Neural progenitor cell (in vitro differentiated cells): ENCODE results near the gene SPTLC3.

Experiments used
- CTCF ChIP-seq: fragments of 200-600 bp; sonication (generic); IDR thresholded peaks from 2 replicates; pipeline ENCODE4 v1.5.1; 2017; ENCODE audit warnings: antibody characterized with exemption, mild to moderate bottlenecking
- EZH2 ChIP-seq: fragments of 200-600 bp; sonication (generic); IDR thresholded peaks from 2 replicates; pipeline ENCODE4 v1.6.1; 2017; ENCODE audit warnings: antibody characterized with exemption, mild to moderate bottlenecking, moderate library complexity
- EZH2phosphoT487 ChIP-seq: fragments of 200-600 bp; sonication (generic); IDR thresholded peaks from 2 replicates; pipeline ENCODE4 v1.6.1; 2017; ENCODE audit warnings: antibody characterized with exemption

GRCh38 chr20:12970372-12970821 lies 38.4 kb upstream of the SPTLC3 start:
- TF ChIP-seq EZH2 (no peak), CTCF (peak; percentile 68), EZH2phosphoT487 (no peak)
